Measurements from ENCODE around the gene LRFN3.

DNA sequence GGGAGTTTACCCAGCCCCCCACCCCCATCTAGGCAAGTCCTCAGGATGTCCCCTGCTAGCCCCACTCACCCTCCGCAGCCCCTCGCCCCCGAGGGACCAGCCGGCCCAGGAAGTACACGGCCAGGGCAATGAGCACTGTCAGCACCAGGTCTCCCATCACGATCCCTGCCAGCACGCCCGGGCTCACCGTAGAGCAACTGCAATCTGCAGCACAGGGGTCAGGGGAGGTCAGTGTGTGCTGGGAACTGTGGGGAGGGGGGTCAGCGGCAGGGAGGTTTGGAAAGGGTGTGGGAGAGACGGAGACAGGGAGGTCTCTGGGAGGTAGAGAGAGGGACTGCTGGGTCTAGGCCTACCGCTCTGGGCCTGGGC, 28.8 kb upstream of the LRFN3 start:
- TF ChIP-seq, protein P1, sequence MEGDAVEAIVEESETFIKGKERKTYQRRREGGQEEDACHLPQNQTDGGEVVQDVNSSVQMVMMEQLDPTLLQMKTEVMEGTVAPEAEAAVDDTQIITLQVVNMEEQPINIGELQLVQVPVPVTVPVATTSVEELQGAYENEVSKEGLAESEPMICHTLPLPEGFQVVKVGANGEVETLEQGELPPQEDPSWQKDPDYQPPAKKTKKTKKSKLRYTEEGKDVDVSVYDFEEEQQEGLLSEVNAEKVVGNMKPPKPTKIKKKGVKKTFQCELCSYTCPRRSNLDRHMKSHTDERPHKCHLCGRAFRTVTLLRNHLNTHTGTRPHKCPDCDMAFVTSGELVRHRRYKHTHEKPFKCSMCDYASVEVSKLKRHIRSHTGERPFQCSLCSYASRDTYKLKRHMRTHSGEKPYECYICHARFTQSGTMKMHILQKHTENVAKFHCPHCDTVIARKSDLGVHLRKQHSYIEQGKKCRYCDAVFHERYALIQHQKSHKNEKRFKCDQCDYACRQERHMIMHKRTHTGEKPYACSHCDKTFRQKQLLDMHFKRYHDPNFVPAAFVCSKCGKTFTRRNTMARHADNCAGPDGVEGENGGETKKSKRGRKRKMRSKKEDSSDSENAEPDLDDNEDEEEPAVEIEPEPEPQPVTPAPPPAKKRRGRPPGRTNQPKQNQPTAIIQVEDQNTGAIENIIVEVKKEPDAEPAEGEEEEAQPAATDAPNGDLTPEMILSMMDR (IDR thresholded peaks at IDR 0.05), result no peak
- no peak for TF ChIP-seq POLR2A (IDR thresholded peaks at IDR 0.05)
